ENCODE measurements around the gene PDXP.
"Not testable (repeated sequence)": the region's sequence is repeated elsewhere in the genome, so short reads cannot be mapped to it uniquely, and the experiment has no call there.

The PDXP gene

GRCh38 chr22:37647317-37647716 is 11.2 kb upstream of the PDXP start:
- DNase-seq (ENCODE audit: low spot score), result no peak

DNA sequence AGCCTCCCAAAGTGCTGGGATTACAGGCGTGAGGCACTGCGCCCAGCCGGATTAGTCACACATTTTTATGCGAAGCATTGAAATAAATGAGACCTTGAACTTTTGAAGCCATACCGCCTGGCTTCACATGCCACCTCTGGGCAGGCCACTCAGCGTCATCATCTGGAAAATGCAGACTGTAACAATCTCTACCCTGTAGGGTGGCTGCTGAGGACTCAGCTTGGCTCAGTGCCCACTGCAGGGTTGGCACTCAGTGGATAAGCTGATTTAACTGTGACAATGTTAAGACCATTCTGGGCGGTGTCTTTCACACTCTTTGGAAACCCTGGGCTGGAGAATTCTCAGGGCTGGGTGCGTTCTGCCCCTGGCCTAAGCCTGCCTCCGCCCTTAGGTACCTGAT is 10.6 kb upstream of the PDXP start:
- DNase-seq (ENCODE audit: low spot score), result no peak

DNA sequence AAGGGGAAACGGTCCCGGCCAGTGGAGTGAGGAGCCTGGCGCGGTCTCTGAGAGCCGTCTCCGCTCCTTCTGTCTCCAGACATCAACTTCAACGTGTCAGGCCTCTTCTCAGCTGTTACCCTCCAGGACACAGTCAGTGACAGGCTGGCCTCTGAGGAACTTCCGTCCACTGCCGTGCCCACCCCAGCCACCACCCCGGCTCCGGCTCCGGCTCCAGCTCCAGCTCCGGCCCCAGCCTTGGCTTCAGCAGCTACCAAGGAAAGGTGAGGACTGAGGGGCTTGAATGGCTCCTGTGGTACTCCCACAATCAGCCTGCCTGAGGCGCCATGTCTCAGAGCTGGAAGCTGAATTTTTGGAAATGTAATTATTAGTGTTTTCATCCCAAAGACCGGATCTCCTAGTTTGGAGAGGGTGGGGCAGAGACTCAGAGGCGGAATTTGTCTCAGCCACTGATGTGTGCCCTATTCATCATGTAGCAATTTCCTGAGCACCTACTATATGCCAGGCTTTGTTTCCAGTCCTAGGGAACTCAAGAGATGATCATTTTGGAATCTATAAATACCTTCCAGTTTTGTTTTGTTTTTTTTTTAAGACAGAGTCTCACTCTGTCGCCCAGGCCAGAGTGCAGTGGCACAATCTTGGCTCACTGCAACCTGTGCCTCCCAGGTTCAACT is 7.9 kb upstream of the PDXP start:
- no peak for DNase-seq (ENCODE audit: low spot score)

GRCh38 chr22:37654563-37655251 is 3.8 kb upstream of the PDXP start:
- DNase-seq (ENCODE audit: low spot score), result no peak

- DNase-seq (ENCODE audit: low spot score), result no peak
Measured at GRCh38 chr22:37655252-37655563, 3.3 kb upstream of the PDXP start.

- DNase-seq (ENCODE audit: low spot score), result not testable (repeated sequence)
Measured at GRCh38 chr22:37656583-37656982, 1.9 kb upstream of the PDXP start.

DNA sequence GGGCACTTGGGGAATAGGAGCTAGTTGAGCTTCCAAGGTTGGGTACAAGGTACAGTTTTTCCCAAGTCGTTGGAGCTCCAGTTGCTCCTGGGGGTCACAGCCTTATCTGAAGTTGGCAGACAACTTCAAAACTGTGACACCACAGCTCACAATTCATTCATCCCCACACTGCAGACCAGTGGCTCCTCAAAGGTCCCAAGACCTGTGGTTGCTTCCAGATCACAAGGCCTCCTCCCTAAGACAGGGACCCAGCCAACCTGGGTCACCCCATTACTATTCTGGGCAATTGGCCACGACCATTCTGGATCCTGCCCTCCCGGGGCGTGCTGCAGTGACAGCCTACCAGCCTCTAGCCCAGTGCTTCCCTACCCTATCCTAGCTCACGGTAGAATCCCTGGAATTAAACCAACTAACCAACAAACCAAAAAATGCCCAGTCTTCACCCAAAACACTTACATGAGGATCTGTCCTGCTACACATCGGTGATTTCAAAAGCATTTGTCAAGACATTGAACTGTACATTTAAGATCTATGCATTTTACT is 862 bp upstream of the PDXP start:
- DNase-seq (ENCODE audit: low spot score), result peak; percentile 45

DNA sequence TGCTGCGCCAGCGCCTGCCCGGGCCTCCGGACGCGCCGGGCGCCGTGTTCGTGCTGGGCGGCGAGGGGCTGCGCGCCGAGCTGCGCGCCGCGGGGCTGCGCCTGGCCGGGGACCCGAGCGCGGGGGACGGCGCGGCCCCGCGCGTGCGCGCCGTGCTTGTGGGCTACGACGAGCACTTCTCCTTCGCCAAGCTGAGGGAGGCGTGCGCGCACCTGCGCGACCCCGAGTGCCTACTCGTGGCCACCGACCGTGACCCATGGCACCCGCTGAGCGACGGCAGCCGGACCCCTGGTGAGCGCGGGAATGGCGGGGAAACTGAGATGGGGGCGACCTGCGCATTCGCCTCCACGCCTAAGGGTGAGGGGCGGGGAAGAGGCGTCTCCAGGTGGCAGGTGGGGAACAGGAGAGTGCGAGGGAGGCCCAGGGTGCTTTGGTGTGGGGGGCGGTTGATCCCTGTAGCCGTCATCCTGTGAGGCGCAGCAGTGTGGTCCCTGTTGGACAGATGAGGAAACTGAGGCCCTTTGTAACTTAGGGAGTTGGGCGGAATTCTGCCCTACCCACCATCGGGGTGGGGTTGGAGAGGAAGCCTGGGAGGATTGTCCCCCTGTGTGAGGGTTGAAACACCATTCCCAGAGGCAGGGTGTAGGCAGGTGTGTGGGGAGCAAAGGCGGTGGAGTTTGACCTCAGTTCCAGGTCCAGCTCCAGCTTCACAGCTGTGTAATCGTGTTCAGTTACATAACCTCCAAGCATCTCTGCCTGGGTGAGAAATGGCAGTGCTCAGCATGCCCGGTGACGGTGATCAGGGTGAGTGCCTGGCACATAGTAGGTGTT is 758 bp downstream of the PDXP start:
- DNase-seq (ENCODE audit: low spot score), result peak; percentile 10

DNA sequence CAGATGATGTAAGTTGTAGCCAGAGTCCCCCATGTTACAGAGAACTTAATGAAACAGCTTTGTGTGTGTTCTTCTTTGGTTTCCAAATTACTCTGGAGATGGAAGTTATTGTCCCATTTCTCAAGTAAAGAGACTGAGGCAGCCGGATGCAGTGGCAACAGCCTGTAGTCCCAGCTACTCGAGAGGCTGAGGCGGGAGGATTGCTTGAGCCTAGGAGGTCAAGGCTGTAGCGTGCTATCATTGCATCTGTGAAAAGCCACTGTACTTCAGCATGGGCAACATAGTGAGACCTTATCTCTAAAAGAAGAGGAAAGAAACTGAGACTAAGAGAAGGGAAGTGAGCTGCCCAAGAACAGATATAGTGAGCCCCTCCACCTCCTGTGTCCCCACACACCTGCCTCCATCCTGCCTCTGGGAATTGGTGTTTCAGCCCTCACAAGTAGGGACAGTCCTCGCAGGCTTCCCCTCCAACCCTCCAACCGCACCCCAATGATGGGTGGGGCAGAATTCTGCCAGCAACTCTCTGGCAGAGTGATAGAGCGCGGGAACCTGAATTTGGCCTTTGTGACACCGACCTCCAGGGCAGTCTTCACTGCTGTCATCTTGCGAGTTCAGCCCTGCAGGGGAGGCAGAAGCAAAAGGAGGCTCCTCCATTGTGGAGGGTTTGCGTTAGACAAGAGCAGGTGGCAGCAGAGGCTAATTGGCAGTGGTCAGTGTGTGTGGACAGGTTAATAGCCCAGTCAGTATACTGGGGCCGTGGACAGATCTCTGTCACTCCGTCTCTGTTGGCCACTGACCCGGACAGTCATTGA is 1.6 kb downstream of the PDXP start:
- DNase-seq (ENCODE audit: low spot score), result no peak

DNA sequence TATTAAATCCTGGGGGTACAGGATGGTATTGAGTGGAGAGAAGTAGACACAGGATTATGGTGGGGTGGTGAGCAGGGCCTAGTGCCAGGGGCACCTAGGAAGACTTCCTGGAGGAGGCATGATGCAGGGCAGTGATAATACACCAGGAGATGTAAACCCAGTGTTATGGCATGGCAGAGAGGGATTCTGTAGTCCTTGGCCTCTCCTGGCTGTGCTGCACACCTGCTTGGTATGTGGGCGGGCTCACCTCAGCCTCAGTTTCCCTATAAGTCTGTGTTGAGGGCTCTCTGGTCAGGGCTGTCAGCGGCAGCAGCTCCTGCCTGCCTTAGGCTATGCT is 2.2 kb downstream of the PDXP start:
- DNase-seq (ENCODE audit: low spot score), result no peak

DNA sequence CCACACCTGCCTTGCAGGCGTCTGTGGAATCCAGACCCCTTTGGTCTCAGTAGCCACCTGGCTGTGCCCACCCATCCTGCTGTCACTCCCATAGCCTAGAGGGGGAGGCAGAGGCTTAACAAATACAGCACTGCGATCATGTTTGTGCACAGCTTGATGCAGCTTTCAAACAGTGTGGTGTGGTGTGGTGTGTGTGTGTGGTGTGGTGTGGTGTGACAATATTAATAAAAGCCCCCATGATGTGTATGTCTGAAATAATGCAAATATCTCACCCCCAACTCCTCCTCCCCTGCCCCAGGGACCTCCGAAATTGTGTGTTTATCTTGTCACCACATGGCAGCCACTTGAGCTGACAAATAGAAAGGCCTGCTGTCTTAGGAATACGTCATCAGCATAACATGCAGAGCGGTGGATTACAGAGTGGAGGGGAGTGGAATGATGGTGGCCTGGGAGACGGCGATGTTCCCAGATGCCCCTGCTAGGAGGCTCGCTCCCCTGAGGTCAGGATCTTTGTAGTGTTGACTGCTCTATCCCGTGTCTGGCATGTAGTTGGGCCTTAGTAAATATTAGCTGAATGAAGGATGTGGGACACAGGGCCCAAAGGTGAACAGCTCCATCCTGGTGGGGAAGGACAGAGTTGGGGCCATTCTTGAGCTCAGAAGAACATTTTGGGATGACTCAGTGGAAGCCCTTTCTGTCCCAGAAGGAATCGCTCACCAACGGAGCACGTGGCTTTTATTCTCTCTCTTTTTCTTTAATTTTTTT is 2.8 kb downstream of the PDXP start:
- DNase-seq (ENCODE audit: low spot score), result peak; percentile 27

GRCh38 chr22:37662039-37662438 is 3.5 kb downstream of the PDXP start:
- DNase-seq (ENCODE audit: low spot score), result no peak

DNA sequence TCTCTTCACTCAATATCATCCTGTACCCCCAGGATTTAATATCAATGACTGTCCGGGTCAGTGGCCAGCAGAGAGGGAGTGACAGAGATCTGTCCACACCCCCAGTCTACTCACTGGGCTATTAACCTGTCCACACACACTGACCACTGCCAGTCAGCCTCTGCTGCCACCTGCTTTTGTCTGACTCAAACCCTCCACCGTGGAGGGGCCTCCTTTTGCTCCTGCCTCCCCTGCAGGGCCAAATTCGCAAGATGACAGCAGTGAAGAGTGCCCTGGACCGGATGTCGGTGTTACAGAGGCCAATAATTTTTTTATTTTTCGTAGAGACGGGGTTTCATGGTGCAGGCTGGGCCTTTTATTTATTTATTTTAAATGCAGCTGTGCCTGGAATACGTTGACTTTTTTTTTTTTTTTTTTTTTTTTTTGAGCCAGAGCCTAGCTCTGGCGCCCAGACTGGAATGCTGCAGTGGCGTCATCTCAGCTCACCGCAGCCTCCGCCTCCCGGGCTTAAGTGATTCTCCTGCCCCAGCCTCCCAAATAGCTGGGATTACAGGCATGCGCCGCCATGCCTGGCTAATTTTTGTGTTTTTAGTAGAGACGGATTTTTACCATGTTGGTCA is 5.1 kb downstream of the PDXP start:
- DNase-seq (ENCODE audit: low spot score), result no peak

DNA sequence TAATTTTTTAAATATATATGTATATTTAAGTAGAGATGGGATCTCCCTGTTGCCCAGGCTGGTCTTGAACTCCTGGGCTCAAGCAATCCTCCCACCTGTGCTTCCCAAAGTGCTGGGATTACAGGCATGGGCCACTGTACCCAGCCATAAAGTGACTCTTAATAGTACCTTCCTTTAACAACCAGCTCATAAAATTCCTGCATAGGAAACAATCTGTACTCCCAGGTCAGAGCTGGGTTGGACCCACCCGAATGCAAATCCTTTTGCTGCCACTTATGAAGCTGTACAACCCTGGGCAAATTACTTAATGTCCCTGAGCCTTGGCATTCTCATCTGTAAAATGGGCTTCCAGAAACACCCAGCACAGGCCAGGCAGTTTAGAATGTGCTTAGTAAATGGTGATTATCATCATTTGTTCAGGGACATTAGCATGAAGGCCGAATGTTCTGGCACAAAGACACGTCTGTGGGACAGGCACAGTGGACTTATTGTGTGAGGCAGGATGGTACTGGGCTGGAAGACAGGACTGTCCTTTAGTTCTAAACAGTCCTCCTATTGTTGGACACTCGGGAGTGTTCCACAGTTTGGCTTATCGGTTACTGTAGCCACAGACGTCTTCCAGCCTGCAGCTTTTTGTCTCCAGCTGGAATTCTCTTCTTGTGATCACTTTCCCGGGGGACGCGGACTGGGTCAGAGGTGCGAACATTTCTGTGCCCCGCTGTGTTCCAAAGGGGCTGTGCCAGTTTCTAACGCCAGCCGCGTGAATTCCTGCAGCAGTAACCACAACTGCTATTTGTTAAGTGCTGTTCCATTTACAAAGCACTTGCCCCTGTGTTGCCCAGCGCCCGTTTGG is 6.0 kb downstream of the PDXP start:
- no peak for DNase-seq (ENCODE audit: low spot score)

- DNase-seq (ENCODE audit: low spot score), result no peak
Measured at GRCh38 chr22:37665487-37665886, 7.0 kb downstream of the PDXP start.

DNA sequence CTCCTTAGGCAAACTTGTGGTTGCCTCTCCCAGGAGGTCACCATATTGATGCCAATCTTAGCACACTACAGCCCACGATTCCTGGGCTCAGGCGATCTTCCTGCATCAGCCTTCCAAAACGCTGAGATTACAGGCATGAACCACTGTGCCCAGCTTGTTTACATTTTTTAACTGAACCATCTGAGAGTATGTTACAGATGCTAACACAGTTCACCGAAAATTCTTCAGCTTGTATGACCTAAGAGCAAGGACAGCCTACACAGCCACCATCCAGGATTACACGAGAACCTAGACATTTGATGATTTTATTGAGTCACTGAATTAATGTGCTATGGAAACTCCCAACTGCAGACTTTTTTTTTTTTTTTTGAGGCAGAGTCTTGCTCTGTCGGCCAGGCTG is 11.1 kb downstream of the PDXP start:
- DNase-seq (ENCODE audit: low spot score), result peak; percentile 24

- DNase-seq (ENCODE audit: low spot score), result no peak
Measured at GRCh38 chr22:37672206-37672919, 13.8 kb downstream of the PDXP start.

GRCh38 chr22:37672920-37673455 is 14.5 kb downstream of the PDXP start:
- no peak for DNase-seq (ENCODE audit: low spot score)

DNA sequence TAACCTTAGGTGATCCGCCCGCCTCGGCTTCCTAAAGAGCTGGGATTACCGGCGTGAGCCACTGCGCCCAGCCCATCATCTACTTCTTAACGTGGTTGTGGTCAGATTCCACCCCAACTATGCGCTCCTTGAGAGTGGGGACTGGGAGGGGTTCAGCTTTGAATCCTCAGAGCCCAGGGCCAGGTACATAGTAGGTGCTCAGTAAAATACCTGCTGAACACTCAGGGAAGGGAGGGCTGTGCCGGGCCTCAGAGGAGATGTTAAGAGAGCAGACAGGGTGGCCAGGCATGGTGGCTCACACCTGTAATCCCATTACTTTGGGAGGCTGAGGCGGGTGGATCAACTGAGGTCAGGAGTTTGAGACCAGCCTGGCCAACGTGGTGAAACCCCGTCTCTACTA is 15.7 kb downstream of the PDXP start:
- DNase-seq (ENCODE audit: low spot score), result no peak
